HG03565 (cell line): Measurements from ENCODE around the gene UBR7.

Experiments used
- ATAC-seq: cut with Tn5 transposase; IDR thresholded peaks from one replicate; pipeline ENCODE4 v1.9.1; 2021; ENCODE audit warnings: mild to moderate bottlenecking, moderate library complexity; ENCODE audit not compliant: unreplicated experiment

The UBR7 gene

DNA sequence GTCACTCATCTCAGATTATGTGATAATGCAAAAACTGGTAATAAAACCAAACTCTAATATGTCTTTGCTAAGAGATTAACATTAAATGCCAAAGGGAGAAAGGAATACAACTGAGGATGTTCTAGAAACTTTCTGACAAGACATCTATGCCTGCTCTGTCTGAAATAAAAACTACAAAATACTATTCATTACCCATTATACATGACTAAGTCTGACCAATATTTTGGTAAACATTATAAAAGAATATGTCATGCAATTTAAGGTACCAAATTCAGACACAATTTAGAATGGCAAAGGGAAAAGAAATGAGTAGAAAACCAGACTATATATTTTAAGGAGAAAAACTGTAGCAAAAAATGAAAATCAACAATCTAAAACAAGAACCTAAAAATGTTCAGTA is 39.5 kb downstream of the UBR7 start:
- ATAC-seq = no peak

DNA sequence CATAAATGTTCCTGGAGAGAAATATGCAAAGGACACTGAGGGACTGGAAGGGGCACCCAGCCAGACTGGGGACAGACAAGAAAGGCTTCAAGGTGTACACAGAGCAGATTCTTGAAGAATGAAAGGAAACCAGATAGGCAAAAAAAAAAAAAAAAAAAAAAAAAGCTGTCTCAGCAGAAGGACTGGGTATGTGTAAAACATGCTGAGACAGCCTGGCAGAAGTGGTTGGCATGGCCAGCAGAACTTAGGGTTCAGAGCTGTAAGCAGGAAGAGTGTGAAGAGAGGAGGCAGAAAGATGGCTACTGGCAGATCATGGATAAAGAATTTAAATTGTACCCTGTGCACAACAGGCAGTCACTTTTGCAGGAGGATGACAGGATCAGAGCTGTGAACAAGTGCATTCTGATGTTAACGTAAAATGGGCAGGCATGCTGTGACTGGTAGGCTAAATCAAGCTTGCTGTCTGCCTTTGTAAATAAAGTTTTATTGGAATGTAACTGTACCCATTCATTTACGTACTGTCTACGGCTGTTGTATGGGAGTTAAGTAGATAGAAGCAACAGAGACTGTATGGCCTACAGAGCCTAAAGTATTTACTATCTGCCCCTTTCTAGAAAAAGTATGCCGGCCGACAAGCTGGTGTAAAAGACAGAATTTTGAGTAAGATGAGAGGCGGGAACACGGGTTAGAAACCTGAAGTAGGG is 42.2 kb downstream of the UBR7 start:
- ATAC-seq = no peak

- no peak for ATAC-seq
Observed at GRCh38 chr14:93262446-93262845, 55.4 kb downstream of the UBR7 start.

- no peak for ATAC-seq
Observed at GRCh38 chr14:93263416-93263815, 56.4 kb downstream of the UBR7 start.

DNA sequence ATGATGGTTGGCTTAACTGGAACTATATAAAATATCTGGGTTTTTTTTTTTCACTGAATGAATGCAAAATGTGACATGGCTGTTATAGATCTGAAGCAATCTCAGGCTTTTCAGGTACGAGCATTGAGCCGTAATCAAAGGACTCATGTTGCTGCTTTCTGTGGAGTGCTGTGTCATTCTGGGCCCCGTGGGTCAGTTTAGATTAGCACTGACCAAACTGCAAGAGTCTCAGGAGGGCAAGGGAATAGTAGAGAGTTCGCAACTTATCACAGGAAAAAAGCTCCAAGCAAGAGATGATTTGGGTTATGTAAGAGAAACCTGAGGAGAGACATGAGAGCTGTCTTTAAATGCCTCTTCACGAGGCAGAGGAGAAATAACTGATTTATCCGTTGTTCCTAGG is 59.1 kb downstream of the UBR7 start:
- no peak for ATAC-seq

GRCh38 chr14:93267149-93267711 is 60.2 kb downstream of the UBR7 start:
- no peak for ATAC-seq

DNA sequence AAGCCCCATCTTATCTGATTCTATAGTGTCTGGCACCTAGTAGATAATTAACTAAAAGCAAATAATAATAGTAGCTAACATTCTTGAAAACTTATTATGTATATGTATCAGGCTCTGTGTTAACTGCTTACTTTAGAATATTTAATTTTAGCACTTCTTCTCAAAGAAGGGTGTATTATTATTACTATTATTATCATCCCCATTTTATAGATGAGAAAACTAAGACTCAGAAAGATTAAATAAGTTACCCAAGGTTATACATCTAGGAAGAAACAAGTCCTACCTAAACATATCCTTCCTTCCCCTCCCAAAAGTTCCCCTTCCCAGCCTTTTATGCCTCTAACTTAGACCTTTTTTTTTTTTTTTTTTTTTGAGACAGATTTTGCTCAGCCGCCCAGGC is 61.4 kb downstream of the UBR7 start:
- no peak for ATAC-seq

- ATAC-seq = no peak
Observed at GRCh38 chr14:93269341-93270068, 62.4 kb downstream of the UBR7 start.

DNA sequence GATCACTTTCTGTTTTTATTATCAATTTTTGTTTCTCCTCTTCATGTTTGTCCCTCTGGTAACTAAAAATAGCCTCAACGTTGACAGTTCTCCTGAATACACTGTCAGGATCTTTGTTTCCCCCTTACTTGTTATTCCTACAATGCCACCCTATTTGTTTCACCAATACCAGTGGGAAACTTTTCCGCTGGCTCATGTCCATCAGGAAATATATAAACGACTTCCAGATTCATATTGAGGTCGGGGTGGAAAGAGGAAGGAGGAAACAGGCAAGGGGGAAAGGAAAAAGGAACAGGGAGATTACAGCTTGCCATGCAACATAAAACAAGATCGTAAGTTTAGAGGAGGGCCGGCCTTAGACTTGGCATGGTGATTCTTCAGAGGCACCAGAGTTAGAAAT is 64.1 kb downstream of the UBR7 start:
- no peak for ATAC-seq

GRCh38 chr14:93274055-93274806 is 67.2 kb downstream of the UBR7 start:
- no peak for ATAC-seq

- no peak for ATAC-seq
Observed at GRCh38 chr14:93276031-93276716, 69.1 kb downstream of the UBR7 start.
